DMS 273 (cell line): ENCODE measurements around the gene MYH6.
"Not testable (repeated sequence)": the region's sequence is repeated elsewhere in the genome, so short reads cannot be mapped to it uniquely, and the experiment has no call there.

ENCODE experiments used
- DNase-seq: peaks from one replicate; lab custom pipeline; 2025; ENCODE audit not compliant: unreplicated experiment; lab: John Stamatoyannopoulos, UW

MYH6 gene

DNA sequence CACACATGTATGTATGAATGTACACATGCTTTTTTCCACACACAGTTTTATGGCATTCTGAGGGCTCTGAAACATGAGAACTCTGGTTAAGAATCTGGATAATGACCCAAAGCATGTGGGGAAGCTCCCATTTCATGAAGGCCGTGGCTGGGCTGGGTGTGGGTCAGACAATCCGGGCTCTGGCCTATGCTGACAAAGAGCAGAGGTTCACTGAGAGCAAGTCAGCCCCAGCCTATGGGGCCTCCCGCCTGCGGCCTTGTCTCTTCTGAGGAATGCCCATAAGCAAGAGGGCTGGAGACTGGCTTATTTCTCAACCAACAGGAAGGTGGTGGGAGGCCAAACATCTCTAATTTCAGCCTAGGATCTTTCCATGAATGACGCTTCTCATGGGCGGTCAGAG is 8.5 kb downstream of the MYH6 start:
- DNase-seq = no peak

DNA sequence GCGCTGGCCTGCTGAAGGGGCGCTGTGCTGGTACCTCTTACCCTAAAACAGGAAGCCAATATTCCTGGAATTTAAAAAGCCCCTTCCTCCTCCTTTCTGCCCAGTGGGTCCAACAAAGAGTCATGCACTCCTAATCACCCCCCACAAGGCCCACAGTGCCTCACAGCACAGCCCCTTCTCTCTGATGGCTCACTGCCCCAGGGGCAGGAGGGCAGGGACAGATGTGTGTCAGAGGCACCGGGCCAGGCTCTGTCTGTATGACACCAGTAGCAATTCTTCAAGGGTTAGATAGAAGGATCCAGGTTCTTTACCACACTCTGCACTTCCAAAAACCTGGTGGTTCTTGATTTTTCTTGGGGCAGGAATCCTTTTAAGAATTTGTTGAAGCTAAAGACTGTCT is 8.9 kb downstream of the MYH6 start:
- DNase-seq = no peak

DNA sequence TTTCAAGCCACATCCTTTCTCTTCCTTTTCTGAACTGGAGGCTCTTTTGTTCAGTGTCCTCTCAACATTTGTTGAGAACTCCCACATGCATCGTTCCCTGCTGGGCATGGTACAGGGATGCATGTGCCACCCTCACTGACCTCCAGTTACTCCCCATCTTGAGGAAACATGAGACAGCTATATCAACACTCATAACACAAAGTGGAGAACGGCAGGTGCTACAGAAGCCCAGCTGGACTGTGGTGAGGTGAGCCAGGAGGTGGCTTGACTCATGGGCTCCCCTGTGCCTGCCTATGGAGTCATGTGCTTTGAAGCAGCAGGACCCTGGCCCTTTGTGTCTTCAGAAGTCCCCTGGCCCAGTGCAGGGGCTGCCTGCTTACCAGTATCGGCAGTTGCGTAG is 9.7 kb downstream of the MYH6 start:
- no peak for DNase-seq

DNA sequence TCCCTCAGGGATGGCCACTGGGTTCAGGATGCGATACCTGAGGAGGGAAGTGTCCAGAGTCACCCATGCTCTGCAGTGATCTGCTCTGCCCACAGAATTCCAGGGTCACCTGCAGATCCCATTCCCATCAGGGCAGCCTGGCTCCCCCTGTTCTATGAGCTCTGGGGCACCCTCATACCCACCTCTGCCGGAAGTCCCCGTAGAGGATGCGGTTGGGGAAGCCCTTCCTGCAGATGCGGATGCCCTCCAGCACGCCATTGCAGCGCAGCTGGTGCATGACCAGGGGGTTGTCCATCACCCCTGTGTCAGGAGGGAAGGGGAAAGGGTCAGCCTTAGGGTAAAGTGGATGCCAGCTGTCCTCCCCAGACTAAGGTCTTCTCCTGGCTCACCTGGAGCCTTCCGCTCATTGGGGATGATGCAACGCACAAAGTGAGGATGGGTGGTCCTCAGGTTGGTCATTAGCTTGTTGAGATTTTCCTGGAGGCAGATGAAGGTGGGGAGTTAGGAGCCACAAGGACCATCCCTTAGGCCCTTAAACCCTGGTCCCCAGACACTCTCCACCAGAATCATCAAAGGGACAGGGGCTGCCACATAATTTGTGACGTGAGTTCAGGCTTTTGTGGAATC is 11.2 kb downstream of the MYH6 start:
- DNase-seq = no peak

DNA sequence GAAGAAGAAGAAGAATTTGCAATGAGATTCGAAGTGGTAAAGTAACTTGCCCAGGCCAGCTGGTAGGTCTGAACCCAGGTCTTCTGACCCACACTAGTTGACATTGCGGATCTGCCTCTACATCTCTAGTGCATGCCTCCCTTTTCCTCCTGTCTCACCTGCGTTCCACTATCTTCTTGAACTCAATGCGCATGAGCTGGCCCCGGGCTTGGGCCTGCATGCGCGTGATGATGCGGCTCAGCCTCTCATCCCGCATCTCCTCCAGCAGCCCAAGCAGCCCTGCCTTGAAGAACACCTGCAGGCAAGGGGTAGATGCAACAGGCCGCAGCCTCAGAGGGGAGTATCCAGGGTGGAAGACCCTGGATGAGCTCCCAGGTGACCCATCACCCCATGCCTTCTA is 11.9 kb downstream of the MYH6 start:
- no peak for DNase-seq

DNA sequence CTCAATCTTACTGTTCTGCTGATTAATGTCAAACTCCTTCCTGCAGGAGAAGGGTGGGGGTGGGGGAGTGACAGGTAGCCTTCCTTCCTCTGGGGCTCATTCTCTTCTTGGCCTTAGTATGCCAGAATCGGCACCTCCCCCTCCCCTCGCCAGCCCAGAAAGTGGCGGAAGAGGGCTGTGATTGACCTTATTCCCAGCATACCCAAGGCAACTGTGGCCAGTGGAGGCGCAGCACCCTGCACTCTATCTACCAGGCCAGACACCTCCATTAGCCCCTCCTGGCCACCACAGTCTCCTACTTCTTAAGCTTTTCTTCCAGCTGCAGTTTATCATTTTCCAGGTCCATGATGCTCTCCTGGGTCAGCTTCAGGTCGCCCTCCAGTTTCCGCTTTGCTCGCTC is 15.5 kb downstream of the MYH6 start:
- DNase-seq = no peak

DNA sequence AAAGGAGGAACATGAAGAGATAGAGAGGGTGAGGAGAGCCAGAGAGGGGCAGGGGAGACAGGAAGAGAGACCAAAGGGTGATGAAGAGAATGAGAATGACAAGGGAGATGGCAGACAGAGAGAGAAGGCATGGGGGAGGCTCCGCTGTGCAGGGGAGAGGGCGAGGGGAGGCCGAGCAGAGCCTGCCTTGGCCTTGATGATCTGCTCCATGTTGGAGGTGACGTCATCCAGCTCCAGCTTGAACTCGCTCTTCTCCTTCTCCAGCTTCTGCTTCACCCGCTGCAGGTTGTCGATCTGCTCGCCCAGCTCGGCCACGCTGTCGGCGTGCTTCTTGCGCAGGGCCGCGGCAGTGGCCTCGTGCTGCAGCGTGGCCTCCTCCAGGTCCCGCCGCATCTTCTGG is 18.2 kb downstream of the MYH6 start:
- DNase-seq = not testable (repeated sequence)

DNA sequence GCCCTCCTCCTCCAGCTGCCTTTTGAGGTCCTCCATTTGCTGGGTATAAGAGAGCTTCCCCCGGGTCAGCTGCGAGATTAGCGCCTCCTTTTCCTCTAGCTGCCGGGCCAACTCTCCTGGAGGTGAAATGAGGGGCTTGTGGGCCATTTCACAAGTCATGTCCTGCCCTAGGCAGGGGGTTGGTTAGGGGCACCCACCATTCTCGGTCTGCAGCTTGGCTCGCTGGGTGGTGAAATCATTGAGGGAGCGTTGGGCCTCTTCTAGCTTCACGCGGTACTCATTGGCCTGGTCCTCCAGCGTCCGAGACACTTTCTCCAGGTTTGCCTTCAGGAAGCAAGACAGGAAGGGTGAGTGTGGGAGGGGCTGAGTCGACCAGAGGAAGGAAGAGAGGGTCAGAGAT is 18.7 kb downstream of the MYH6 start:
- DNase-seq = no peak

DNA sequence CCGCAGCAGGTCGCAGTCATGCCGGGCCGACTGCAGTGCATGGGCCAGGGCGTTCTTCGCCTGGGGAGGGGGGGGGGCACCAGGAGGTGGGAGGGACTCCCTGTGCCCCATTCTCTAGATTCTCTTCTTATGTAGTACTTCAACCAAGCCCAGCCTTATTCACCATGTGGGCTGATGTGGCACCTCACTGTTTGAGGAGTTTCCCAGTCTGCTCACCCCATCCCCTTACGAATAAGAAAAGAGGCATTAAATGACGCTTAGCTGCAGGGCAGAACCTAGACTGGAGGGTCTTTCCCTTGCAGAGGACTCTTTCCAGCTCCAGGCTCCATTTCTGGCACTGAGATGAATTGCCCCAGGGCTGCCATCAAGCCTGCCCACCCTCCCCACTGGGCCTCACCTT is 19.1 kb downstream of the MYH6 start:
- no peak for DNase-seq

DNA sequence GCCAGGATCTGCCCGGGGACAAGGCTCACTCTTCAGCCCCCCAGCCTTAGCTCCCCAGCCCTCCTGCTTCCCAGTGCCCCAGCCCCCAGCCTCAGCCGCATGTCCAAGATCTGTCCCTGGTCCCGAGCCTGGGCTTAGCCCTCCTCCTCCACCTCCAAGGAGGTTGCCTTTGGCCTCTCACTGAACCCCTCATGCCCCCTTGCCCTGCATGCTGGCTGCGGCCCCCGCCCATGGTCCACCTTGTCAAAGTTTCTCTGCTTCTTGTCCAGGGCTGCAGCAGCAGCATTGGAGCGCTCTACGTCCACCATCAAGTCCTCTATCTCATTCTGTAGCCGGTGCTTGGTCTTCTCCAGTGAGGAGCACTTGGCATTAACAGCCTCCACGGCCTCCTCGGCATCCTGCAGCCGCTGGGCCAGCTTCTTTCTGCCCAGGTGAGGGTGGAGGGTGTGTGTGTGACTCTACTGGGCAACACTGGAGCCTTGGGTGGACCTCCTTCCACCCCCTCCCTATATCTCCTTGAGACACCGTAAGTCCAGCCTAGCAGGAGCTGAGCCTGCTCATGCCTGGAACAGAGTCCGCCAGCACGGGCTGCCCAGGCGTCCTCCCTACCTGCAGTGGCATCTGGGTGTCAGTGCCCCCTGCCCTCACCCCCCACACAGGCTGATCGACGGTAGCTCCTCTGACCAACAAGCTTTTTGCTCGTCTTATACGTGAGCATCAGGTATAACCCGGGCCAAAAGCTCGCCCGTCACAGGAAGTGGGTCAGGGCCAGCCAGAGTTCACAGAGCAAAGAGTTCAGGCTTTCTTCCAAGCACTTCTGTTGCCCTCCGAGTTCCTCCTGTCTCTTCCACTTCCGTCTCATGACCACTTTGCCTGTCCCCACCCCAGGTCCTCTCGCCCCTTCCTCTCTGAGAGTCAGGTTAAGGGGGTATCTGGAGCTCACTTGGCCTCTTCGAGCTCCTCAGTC is 19.9 kb downstream of the MYH6 start:
- DNase-seq = no peak

DNA sequence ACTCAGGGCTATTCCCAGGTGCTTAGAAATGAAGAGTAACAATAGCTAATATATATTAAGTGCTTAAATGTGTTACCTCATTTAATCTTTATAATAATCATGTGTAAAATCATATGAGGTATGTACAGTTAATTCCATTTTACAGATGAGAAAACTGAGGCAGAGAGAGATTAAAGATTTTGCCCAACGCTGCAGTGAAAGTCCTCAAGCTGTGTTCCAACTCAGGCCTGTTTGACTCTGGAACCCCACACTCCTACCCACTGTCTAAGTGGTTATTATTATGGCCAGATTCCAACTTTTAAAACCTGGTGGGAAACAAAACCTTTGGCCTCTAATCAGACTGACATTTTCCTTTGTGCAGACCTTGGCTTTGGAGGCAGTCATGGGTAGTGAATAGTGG is 21.1 kb downstream of the MYH6 start:
- no peak for DNase-seq

DNA sequence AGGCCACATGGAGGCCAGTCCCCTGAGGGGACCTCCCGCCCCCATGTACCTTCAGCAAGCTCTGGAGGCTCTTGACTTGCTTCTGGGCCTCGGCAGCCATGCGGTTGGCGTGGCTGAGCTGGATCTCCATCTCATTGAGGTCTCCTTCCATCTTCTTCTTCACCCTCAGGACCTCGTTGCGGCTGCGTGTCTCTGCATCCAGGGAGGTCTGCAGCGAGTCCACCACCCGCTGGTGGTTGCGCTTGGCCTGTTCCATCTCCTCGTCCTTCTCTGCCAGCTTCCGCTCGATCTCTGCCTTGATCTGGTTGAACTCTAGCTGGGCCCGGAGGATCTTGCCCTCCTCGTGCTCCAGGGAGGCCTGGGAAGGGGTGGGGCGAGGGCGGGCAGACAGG is 21.8 kb downstream of the MYH6 start:
- DNase-seq = not testable (repeated sequence)

DNA sequence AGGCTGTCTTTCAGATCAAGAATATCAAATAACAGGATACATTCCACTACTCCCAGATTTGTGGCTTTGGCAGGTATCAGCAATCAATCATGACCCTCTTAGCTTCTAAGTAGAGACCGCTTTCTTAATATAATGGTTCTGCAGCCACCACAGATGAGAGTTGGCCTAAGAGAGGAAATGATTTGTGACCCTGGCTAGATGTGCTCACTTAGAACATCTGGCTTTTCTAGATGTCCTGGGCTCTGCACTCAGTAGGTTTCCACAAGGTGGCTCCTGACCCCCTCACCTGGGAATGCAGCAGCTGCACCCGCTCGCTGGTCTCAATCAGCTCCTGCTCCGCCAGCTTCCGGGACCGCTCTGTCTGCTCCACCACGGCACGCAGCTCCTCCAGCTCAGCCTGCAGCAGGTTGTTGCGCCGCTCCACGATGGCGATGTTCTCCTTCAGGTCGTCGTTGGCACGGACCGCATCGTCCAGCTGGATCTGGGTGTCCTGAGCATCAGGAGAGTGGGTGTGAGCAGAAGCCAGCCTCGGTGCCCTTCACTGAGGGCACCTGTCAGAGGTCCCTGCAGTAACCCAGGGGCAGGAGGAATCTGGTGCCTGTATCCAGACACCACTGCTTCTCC is 22.3 kb downstream of the MYH6 start:
- DNase-seq = no peak

DNA sequence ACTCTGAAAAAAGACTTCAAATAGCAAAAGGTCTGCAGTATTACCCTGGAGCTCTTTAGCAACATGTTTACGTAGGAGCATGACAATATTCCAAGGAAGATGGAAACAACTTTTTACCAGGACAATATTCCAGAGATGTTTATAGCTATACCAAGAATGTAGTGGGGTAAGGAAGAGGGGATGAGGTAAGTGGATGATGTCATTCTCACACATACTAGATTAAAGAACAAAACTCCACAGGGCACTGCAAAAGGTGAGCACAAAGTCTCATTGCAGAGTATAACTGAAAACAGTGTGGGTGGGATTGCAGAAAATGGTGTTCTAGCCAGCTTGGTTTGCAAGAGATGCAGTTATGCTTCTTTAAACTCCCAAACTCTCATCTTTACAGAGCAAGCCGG is 22.8 kb downstream of the MYH6 start:
- DNase-seq = no peak

DNA sequence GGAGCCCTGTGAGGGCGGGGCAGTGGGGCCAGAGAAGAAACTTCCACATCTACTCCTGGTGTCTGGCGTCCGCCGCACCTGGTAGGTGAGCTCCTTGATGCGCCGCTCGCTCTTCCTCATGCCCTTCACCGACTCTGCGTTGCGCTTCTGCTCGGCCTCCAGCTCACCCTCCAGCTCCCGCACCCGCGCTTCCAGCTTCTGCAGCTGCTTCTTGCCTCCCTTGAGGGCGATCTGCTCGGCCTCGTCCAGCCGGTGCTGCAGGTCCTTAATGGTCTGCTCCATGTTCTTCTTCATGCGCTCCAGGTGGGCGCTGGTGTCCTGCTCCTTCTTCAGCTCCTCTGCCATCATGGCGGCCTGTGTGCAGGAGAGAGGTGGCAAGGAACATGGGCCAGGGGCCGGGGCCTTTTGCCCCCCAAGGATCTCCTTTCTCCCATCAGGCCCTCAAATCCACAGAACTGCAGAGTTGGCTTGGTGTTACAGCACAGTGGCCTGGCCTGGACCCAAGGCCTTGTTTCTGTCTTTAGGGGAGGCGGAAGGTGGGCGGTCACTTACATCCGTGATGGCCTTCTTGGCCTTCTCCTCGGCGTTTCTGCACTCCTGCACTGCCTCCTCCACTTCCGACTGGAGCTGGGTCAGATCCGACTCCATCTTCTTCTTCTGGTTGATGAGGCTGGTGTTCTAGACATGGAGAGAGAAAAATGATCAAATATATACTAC is 23.6 kb downstream of the MYH6 start:
- DNase-seq = no peak

DNA sequence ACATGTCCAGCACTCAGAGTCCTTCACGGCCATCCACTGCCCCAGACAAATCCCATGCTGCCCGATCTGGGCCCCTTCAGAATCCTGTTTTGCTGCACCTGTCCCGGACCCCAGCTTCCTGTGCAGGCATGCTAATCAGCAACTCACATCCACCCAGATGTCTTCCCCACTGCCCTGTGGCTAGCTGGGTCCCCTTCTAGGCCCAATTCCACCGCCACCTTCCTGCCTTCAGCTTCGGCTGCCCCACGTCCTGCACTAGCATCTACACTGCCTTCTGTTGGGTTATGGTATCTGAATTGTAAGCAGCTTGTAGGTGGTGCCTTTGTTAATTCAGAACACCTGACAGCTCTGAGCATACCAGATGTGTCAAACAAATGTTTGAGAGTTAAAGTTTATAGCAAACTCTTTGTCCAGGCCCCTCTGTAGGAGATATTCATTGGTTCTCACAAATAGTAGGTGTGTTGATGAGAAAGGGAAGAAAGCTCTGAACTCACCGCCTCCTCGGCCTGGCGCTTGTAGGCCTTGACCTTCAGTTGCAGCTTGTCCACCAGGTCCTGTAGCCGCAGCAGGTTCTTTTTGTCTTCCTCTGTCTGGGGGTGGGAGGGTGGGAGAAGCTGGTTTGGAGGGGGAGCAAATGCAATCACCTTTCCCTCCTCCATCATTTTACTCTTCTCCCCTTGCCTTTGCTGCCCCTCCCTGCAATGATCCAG is 25.2 kb downstream of the MYH6 start:
- no peak for DNase-seq

DNA sequence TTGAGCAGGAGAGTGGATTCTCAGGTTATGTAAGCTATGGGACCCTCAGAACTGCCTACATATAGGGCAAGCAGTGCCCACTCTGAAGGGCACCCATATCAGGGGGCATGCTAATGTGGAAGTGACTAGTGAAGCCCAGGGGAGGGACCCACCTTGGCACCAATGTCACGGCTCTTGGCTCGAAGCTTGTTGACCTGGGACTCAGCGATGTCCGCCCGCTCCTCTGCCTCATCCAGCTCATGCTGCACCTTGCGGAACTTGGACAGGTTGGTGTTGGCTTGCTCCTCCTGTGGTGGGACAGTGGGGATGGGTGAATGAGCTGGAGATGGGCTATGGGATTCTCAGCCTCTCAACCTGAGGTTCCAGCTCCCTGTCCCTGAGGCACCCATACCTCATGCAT is 25.8 kb downstream of the MYH6 start:
- no peak for DNase-seq

DNA sequence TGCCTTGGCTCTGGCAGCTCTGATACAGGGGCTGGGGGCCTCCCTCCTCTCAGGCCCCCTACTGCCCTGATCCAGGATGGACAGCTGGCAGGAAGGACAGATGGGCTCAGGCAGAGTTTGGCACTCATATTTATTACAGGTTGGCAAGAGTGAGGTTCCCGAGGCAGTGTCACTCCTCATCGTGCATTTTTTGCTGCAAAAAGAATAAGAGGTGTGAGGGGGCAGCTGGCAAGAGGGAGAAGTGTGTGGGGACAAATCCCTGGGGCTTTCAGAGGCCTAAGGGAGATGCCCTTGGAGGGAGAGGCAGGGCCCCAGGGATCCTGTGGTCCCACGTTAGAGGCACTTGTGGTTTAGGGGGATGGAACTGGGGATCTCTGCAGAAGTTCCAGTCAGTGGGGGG is 26.2 kb downstream of the MYH6 start:
- DNase-seq = peak; percentile 40

DNA sequence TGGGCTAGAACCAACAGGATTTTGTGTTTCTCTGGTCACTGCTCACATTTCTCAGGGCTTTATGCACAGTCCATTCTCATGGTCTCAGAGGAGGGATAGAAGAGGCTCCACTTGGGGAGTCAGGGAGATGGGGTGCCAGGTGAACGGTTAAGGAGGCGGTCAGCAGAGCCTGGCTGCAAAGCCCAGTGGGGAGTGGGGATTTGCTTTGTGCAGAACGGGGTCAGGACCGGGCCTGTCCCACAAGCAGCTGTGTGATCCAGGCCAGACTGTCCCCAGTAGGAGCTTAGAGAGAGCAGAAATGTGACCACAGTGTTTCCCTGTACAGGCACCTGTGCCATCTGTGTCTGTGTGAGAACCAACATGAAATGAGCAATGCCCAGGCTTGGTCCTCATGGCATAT is 27.1 kb downstream of the MYH6 start:
- no peak for DNase-seq

DNA sequence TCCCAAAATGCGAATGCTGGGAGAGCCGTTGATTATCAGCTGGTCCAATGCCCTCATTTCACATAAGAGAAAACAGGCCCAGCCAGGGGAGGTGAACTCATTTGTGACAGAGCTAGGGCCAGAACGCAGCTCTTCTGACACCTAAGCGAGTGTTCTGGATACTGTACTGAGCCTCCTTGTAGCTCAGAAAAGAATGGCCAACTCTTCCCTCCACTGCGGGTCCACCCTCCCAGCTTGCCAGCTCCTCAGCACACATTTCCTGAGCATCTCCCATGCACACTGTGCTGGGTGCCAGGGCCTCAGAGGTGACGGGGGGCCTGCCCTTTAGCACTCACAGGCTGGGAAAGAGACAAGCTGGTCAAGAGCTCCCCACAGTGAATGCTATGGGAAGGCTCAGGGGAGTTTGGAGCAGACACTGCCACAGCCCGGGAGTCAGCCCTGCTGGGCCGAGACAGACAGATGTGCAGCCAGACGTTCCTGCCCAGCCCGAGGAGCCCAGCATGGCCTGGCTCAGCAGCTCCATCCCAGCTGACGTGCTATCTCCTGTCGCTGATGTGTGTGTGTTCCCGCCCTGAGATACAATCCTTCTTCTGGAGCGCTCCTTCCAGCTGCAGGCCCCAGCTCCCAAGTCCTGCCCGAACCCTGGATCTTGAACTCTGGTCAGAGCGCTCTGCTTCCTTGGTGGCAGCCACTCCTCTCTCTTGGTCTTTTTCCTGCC is 27.7 kb downstream of the MYH6 start:
- DNase-seq = peak; percentile 24
